Colonic mucosa (tissue), 4 donors: Measurements from ENCODE around the gene SMARCB1. TPM values are rescaled to one million over a fixed set of nuclear protein-coding genes. Genes with fewer than 3 reads are reported as not detected.

Experiments used
- DNase-seq: peaks from one replicate; pipeline ENCODE4 v3.0.0-alpha.2; 2020
- H3K27ac ChIP-seq: fragments of 200-600 bp; one replicate; pipeline ENCODE4 v1.8.0; 2021
- H3K27me3 ChIP-seq: fragments of 200-600 bp; one replicate; pipeline ENCODE4 v1.8.0; 2021
- H3K36me3 ChIP-seq: fragments of 200-600 bp; one replicate; pipeline ENCODE4 v1.8.0; 2021
- H3K4me1 ChIP-seq: fragments of 200-600 bp; one replicate; pipeline ENCODE4 v1.8.0; 2021; ENCODE audit warnings: mild to moderate bottlenecking
- H3K4me3 ChIP-seq: fragments of 200-600 bp; one replicate; pipeline ENCODE4 v1.8.0; 2021
- H3K9ac ChIP-seq, 2 donors: one replicate each; pipeline ENCODE4 v1.7.0; 2013; ENCODE audit warnings: control low read depth in 2 of 2, low read depth in 2 of 2, low read length in 2 of 2
- H3K9me3 ChIP-seq: fragments of 200-600 bp; one replicate; pipeline ENCODE4 v1.8.0; 2021
- intact Hi-C: fragments of 100-400 bp; cut with DNase I; formaldehyde crosslinking; loops from one replicate; pipeline ENCODE4 v1.14.1; 2022
- total RNA-seq, 2 donors: library from RNA; stranded (reverse); fragmentation: NEBNext Ultra II Directional in 1 of 2; extraction: Animal tissue kit (Norgen Biotek cat#: 25700) in 1 of 2; gene quantifications; one replicate each; pipeline ENCODE4 v1.2.1, GENCODE V29; 2021
- TF ChIP-seq, protein P1 (sequence below): fragments of 200-600 bp; IDR thresholded peaks from one replicate; pipeline ENCODE4 v1.8.0; 2022; ENCODE audit warnings: antibody characterized with exemption, mild to moderate bottlenecking
- donor health status: healthy.
- donor health status: DM: no; HTN: no; CAD: no.
- donor health status: DM: no; HTN: no; CAD: no.

Gene SMARCB1
- total RNA-seq, 2 donors from 2014 or later: 77.8 to 96.0 TPM

DNA sequence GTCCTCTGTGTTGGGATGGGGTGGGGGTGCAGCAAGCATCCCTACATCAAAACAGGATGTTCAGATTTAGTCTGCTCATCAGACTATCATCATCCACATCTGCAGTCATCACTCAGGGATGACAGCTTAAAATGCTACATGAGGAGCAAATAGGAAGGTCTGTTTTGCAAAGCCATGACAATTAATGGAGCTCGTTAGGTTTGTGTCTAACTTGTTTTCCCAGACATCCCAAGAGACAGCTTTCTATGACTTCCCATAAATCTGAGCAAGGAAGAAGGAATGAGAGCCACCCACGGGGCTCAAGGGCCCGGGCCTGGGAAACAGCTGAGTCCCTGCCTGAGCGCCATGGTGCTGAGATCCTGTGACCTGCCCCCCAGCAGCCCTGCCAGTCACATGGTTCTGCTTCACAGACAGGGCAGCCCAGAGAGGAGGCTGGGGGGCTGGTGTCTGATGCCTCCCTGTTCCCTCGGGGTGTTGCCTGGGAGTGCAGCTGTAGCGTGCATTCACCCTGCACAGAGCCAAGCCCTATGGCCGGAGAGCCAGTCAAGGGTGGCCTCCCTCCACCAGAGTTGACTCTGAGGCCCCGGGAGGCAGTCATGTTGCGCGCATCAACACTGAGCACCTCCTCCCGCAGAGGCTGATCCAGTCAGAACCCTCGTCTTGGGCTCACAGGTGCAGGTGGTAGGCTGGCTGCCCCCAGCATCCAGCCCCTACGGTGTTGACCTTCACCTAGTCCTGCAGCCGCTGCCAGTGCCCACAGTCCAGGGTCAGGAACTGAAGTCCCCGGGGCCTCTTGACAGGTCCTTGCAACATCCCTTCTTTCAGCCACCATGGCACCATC lies 40.0 kb downstream of the SMARCB1 start:
- no peak for DNase-seq
- no peaks in the 10 kb centered on the region for H3K27me3 ChIP-seq
- no peak overlapping the region for H3K9ac ChIP-seq
- no peak overlapping the region for H3K4me3 ChIP-seq
- intact Hi-C loops: no loop called here
- no peaks in the 10 kb centered on the region for H3K4me1 ChIP-seq
- H3K9me3 ChIP-seq: no peaks in the 10 kb centered on the region
- peaks cover 16% of the 10 kb centered on the region for H3K36me3 ChIP-seq
- TF ChIP-seq, protein P1, sequence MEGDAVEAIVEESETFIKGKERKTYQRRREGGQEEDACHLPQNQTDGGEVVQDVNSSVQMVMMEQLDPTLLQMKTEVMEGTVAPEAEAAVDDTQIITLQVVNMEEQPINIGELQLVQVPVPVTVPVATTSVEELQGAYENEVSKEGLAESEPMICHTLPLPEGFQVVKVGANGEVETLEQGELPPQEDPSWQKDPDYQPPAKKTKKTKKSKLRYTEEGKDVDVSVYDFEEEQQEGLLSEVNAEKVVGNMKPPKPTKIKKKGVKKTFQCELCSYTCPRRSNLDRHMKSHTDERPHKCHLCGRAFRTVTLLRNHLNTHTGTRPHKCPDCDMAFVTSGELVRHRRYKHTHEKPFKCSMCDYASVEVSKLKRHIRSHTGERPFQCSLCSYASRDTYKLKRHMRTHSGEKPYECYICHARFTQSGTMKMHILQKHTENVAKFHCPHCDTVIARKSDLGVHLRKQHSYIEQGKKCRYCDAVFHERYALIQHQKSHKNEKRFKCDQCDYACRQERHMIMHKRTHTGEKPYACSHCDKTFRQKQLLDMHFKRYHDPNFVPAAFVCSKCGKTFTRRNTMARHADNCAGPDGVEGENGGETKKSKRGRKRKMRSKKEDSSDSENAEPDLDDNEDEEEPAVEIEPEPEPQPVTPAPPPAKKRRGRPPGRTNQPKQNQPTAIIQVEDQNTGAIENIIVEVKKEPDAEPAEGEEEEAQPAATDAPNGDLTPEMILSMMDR: no peak
- no peak overlapping the region for H3K27ac ChIP-seq

DNA sequence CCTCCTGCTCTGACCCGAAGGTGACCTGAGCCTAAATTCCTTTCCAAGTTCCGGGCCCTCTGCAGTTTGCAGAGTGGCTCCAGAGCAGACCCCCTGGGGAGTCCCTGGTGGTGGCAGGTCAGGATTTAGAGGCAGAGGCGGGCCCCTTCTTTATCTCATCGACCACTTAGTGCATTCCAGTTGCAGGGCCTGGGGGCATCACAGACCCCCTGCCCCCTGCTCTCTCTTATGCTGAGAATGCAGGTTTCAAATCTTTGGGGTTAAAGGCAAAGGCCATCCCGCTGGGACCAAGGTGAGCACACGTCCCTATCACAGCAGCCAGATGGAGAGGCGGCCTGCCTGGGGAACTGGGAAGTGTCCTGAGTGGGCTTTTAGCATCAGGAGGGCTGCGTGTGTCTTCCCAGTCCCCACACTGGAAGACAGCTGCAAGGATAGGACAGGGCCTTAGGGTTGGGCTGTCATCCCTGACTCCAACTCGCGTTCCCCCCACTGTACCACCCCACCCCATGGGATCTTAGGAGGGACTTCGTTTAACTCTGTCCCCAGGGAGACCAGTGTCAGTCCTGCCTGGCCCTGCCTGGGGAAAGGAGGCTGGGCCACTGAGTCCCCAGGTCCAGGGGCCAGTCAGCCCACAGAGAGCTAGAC lies 40.7 kb downstream of the SMARCB1 start:
- Histone ChIP-seq H3K36me3 (peaks cover 16% of the 10 kb centered on the region), H3K9me3 (no peaks in the 10 kb centered on the region), H3K27me3 (no peaks in the 10 kb centered on the region), H3K4me3 (no peak overlapping the region), H3K4me1 (no peaks in the 10 kb centered on the region), H3K9ac (no peak overlapping the region), H3K27ac (no peak overlapping the region)
- intact Hi-C loops: no loop called here
- DNase-seq: no peak
- TF ChIP-seq, protein P1: no peak

DNA sequence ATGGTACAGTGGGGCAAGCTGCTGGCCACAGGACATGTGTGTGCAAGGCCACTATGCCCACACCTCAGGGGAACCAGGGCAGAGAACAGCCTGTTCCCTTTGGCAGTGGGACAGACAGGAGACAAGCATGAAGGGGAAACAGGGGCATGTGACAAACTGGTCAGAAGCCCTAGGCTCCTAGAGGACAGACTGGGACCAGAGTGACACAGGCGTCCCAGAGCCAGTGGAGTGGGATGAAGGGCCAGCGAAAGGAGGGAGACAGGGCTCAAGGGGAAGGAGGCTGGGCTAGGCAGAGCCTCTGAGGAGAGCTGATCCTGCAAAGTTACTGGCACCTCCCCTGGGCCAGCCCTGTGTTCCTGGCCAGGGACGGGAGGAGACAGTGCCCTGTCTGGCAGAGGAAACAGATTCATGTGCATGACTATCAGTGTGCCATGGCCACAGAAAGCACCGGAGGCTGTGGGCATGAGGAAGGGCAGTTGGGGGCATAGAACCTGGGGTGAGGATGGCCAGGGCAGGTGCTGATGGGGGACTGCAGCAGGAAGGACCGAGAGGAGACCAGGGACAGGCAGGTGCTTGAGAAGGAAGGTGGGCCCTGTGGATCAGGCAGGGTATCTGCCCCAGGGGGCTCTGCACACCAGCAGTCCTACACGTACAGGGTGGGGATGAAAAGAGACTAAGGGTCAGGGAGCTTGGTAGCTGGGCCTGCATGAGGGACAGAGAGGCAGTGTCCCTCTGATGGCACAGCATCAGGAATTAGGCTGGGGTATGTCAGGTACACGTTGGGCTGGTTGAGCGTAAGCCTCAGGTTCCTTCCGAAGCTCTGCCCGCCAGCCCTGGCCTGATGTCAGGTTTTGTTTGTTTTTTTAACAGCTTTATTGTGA lies 42.3 kb downstream of the SMARCB1 start:
- Histone ChIP-seq H3K27me3 (no peaks in the 10 kb centered on the region), H3K36me3 (peaks cover 12% of the 10 kb centered on the region), H3K4me1 (no peaks in the 10 kb centered on the region), H3K9ac (no peak overlapping the region), H3K4me3 (no peak overlapping the region), H3K9me3 (no peaks in the 10 kb centered on the region), H3K27ac (no peak overlapping the region)
- DNase-seq: no peak
- intact Hi-C loops: no loop called here
- TF ChIP-seq, protein P1: no peak

DNA sequence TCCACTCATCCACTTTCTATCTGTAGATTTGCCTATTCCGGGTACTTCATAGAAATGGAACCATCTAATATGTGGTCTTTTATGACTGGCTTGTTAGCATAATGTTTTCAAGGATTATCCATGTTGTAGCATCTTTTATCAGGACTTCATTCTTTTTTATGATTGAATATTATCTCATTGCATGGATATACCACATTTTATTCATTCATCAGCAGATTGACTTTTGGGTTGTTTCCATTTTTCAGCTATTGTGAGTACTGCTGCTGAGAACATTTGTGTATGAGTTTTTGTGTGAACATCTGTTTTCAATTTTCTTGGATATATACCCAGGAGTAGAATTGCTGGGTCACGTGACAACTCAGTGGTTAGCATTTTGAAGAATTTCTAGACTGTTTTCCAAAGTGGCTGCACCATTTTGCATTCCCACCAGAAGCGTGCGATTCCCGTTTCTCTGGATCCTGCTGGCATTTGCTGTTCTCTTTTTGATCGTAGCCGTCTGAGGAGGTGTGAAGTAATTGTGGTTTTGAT lies 43.1 kb downstream of the SMARCB1 start:
- H3K4me3 ChIP-seq: no peak overlapping the region
- H3K36me3 ChIP-seq: peaks cover 6% of the 10 kb centered on the region
- H3K9me3 ChIP-seq: no peaks in the 10 kb centered on the region
- H3K27ac ChIP-seq: no peak overlapping the region
- no peaks in the 10 kb centered on the region for H3K4me1 ChIP-seq
- DNase-seq: no peak
- H3K9ac ChIP-seq: no peak overlapping the region
- no peaks in the 10 kb centered on the region for H3K27me3 ChIP-seq
- TF ChIP-seq, protein P1: no peak
- intact Hi-C loops: no loop called here

DNA sequence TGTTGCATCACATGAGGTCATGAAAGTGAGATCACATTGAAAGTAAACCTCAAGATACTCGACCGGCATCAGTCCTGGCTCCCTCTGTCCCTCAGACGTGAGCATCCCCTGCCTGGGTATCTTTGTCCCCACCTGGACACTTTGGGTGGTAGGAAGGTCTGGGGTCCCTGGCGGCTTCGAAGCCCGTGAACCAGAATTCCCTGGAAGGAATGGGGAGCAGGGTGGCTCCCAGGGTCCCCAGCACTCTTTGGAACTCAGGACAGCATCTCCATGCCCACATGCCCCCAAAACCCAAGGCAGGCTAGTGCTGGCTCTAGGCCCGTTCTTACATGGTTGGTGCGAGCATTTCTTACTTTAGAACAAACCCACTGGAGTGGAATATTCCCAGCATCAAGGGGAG lies 44.5 kb downstream of the SMARCB1 start:
- Histone ChIP-seq H3K9me3 (no peaks in the 10 kb centered on the region), H3K4me1 (no peaks in the 10 kb centered on the region), H3K9ac (no peak overlapping the region), H3K36me3 (no peaks in the 10 kb centered on the region), H3K27me3 (no peaks in the 10 kb centered on the region), H3K4me3 (no peak overlapping the region), H3K27ac (no peak overlapping the region)
- TF ChIP-seq, protein P1: no peak
- no peak for DNase-seq
- intact Hi-C loops: no loop called here
